Astrocyte of the cerebellum (primary cell): ENCODE results near the gene TBC1D8.

ENCODE experiments used
- DNase-seq: peaks from one replicate; pipeline ENCODE4 v3.0.0-alpha.2; 2011; ENCODE audit warnings: low read depth
- H3K4me3 ChIP-seq: 2 replicates; pipeline ENCODE4 v1.5.1; 2011; ENCODE audit warnings: mild to moderate bottlenecking, low read depth, low read length, moderate library complexity
- CTCF ChIP-seq: IDR thresholded peaks from 2 replicates; pipeline ENCODE4 v1.5.1; 2012; ENCODE audit warnings: low read length, low read depth, moderate library complexity, mild to moderate bottlenecking; ENCODE audit errors: missing control alignments
- in situ Hi-C: cut with HindIII; loops from 2 replicates; pipeline ENCODE4 v1.10.0; 2017; ENCODE audit warnings: low sequenced_read_pairs

Gene TBC1D8

GRCh38 chr2:101127319-101128056 lies 23.7 kb downstream of the TBC1D8 start:
- no peak for DNase-seq
- no peak for TF ChIP-seq CTCF
- H3K4me3 ChIP-seq: no peak overlapping the region
- in situ Hi-C loops: loop anchor here (5.0 kb wide), 1 partner anchor 55 kb away; no protein-coding TSS in a partner anchor

- no peak for DNase-seq
- TF ChIP-seq CTCF: no peak
- H3K4me3 ChIP-seq: no peak overlapping the region
- in situ Hi-C loops: loop anchor here (5.0 kb wide), 1 partner anchor 54 kb away; no protein-coding TSS in a partner anchor
Measured at GRCh38 chr2:101125808-101126207, 25.4 kb downstream of the TBC1D8 start.

GRCh38 chr2:101125374-101125773 lies 25.8 kb downstream of the TBC1D8 start:
- TF ChIP-seq CTCF: no peak
- no peak overlapping the region for H3K4me3 ChIP-seq
- in situ Hi-C loops: loop anchor here (5.0 kb wide), 1 partner anchor 53 kb away; no protein-coding TSS in a partner anchor
- DNase-seq: no peak

GRCh38 chr2:101124643-101125366 lies 26.4 kb downstream of the TBC1D8 start:
- DNase-seq: no peak
- TF ChIP-seq CTCF: no peak
- in situ Hi-C loops: loop anchor here (5.0 kb wide), 1 partner anchor 53 kb away; no protein-coding TSS in a partner anchor
- no peak overlapping the region for H3K4me3 ChIP-seq

- DNase-seq: no peak
- in situ Hi-C loops: no loop called here
- no peak for TF ChIP-seq CTCF
- H3K4me3 ChIP-seq: no peak overlapping the region
Measured at GRCh38 chr2:101123795-101124471, 27.2 kb downstream of the TBC1D8 start.

GRCh38 chr2:101121174-101121573 lies 30.0 kb downstream of the TBC1D8 start:
- no peak for TF ChIP-seq CTCF
- DNase-seq: no peak
- H3K4me3 ChIP-seq: no peak overlapping the region
- in situ Hi-C loops: no loop called here
